HG03066 (cell line): ENCODE measurements around the gene TRAK1.
A peak's percentile ranks its signal among the peaks of the same experiment; 100 is the strongest.

ENCODE experiments used
- ATAC-seq: cut with Tn5 transposase; IDR thresholded peaks from one replicate; pipeline ENCODE4 v1.9.1; 2021; ENCODE audit warnings: low read depth; ENCODE audit not compliant: unreplicated experiment

TRAK1 gene

GRCh38 chr3:42149975-42150374, 58.8 kb downstream of the TRAK1 start:
- ATAC-seq = no peak

GRCh38 chr3:42151596-42152168, 60.5 kb downstream of the TRAK1 start:
- no peak for ATAC-seq

GRCh38 chr3:42152193-42152592, 61.0 kb downstream of the TRAK1 start:
- ATAC-seq = no peak

GRCh38 chr3:42153039-42153438, 61.9 kb downstream of the TRAK1 start:
- ATAC-seq = no peak

GRCh38 chr3:42157540-42158538, 66.7 kb downstream of the TRAK1 start:
- no peak for ATAC-seq

GRCh38 chr3:42159147-42159546, 68.0 kb downstream of the TRAK1 start:
- ATAC-seq = no peak

- peak; percentile 75 for ATAC-seq
Observed at GRCh38 chr3:42159706-42160472, 68.7 kb downstream of the TRAK1 start.

- ATAC-seq = no peak
Observed at GRCh38 chr3:42161050-42161935, 70.1 kb downstream of the TRAK1 start.

GRCh38 chr3:42162462-42162861, 71.3 kb downstream of the TRAK1 start:
- ATAC-seq = no peak

GRCh38 chr3:42163622-42164244, 72.6 kb downstream of the TRAK1 start:
- ATAC-seq = no peak

GRCh38 chr3:42164656-42165055, 73.5 kb downstream of the TRAK1 start:
- ATAC-seq = no peak

GRCh38 chr3:42165211-42165610, 74.1 kb downstream of the TRAK1 start:
- ATAC-seq = no peak

GRCh38 chr3:42166214-42166613, 75.1 kb downstream of the TRAK1 start:
- no peak for ATAC-seq

- ATAC-seq = no peak
Observed at GRCh38 chr3:42166662-42167300, 75.6 kb downstream of the TRAK1 start.

GRCh38 chr3:42169579-42170120, 78.5 kb downstream of the TRAK1 start:
- no peak for ATAC-seq

- no peak for ATAC-seq
Observed at GRCh38 chr3:42172047-42172654, 81.0 kb downstream of the TRAK1 start.

GRCh38 chr3:42173307-42173706, 82.2 kb downstream of the TRAK1 start:
- no peak for ATAC-seq

- ATAC-seq = no peak
Observed at GRCh38 chr3:42174679-42175385, 83.7 kb downstream of the TRAK1 start.
